ENCODE data around the gene KBTBD3. TPM values are rescaled to one million over a fixed set of nuclear protein-coding genes. Genes with fewer than 3 reads are reported as not detected.

The KBTBD3 gene
- total RNA-seq, 1 experiment from 2014 or later = 2.9 TPM

- CTCF ChIA-PET = interaction anchor here (0.5 kb wide), 1 partner anchor 689 kb away, joined by 3 read pairs; no protein-coding TSS in a partner anchor
- no TSS peak for BruUV-seq (replicated peaks)
- intact Hi-C loops (cut with micrococcal nuclease) = no loop called here
- no peak for DNase-seq (ENCODE audit: unreplicated experiment)
- H3K4me1 Mint-ChIP-seq (ENCODE audit: insufficient read depth, unreplicated experiment) = peaks cover 45% of the 10 kb centered on the region
- H3K4me3 Mint-ChIP-seq (ENCODE audit: unreplicated experiment) = no peak overlapping the region
- H3K9me3 Mint-ChIP-seq (ENCODE audit: unreplicated experiment) = no peaks in the 10 kb centered on the region
- H3K27me3 Mint-ChIP-seq (ENCODE audit: insufficient read depth, unreplicated experiment) = no peaks in the 10 kb centered on the region
- H3K36me3 Mint-ChIP-seq (ENCODE audit: insufficient read depth, unreplicated experiment) = peaks cover 29% of the 10 kb centered on the region
- no peak overlapping the region for H3K27ac Mint-ChIP-seq (ENCODE audit: low read depth, unreplicated experiment)
- TF ChIP-seq CTCF (IDR thresholded peaks at IDR 0.05; ENCODE audit: unreplicated experiment) = no peak
- POLR2A ChIA-PET = interaction anchor here (1.1 kb wide), 1 partner anchor 49 kb away, joined by 3 read pairs; no protein-coding TSS in a partner anchor
These were observed 60.1 kb downstream of the KBTBD3 start for GRCh38 chr11:106017093-106017492.

GRCh38 chr11:106015066-106015465, 62.1 kb downstream of the KBTBD3 start:
- TF ChIP-seq CTCF (IDR thresholded peaks at IDR 0.05; ENCODE audit: unreplicated experiment) = no peak
- BruUV-seq (replicated peaks) = no TSS peak
- H3K27me3 Mint-ChIP-seq (ENCODE audit: insufficient read depth, unreplicated experiment) = no peaks in the 10 kb centered on the region
- peaks cover 35% of the 10 kb centered on the region for H3K4me1 Mint-ChIP-seq (ENCODE audit: insufficient read depth, unreplicated experiment)
- CTCF ChIA-PET = no interaction called here
- no peak overlapping the region for H3K4me3 Mint-ChIP-seq (ENCODE audit: unreplicated experiment)
- POLR2A ChIA-PET = interaction anchor here (0.6 kb wide), 2 partner anchors 136 to 333 kb away, joined by 3 to 4 read pairs; no protein-coding TSS in a partner anchor
- no peak for DNase-seq (ENCODE audit: unreplicated experiment)
- no peaks in the 10 kb centered on the region for H3K9me3 Mint-ChIP-seq (ENCODE audit: unreplicated experiment)
- H3K27ac Mint-ChIP-seq (ENCODE audit: low read depth, unreplicated experiment) = no peak overlapping the region
- H3K36me3 Mint-ChIP-seq (ENCODE audit: insufficient read depth, unreplicated experiment) = peaks cover 37% of the 10 kb centered on the region
- intact Hi-C loops (cut with micrococcal nuclease) = no loop called here

GRCh38 chr11:106014620-106015019, 62.5 kb downstream of the KBTBD3 start:
- intact Hi-C loops (cut with micrococcal nuclease) = no loop called here
- CTCF ChIA-PET = no interaction called here

GRCh38 chr11:106014035-106014434, 63.1 kb downstream of the KBTBD3 start:
- Mint-ChIP-seq H3K4me3 (ENCODE audit: unreplicated experiment) (no peak overlapping the region), H3K4me1 (ENCODE audit: insufficient read depth, unreplicated experiment) (peaks cover 25% of the 10 kb centered on the region), H3K27ac (ENCODE audit: low read depth, unreplicated experiment) (no peak overlapping the region), H3K27me3 (ENCODE audit: insufficient read depth, unreplicated experiment) (no peaks in the 10 kb centered on the region), H3K36me3 (ENCODE audit: insufficient read depth, unreplicated experiment) (peaks cover 40% of the 10 kb centered on the region), H3K9me3 (ENCODE audit: unreplicated experiment) (no peaks in the 10 kb centered on the region)
- POLR2A ChIA-PET = interaction anchor here (0.6 kb wide), 1 partner anchor 1559 kb away, joined by 3 read pairs; no protein-coding TSS in a partner anchor
- no peak for DNase-seq (ENCODE audit: unreplicated experiment)
- TF ChIP-seq CTCF (IDR thresholded peaks at IDR 0.05; ENCODE audit: unreplicated experiment) = no peak
- CTCF ChIA-PET = interaction anchor here (0.6 kb wide), 1 partner anchor 33 kb away, joined by 3 read pairs; no protein-coding TSS in a partner anchor
- intact Hi-C loops (cut with micrococcal nuclease) = no loop called here
- BruUV-seq (replicated peaks) = no TSS peak

More at GRCh38 chr11:106014620-106015019, 62.5 kb downstream of the KBTBD3 start:
- TF ChIP-seq CTCF (IDR thresholded peaks at IDR 0.05; ENCODE audit: unreplicated experiment) = no peak
- H3K27ac Mint-ChIP-seq (ENCODE audit: low read depth, unreplicated experiment) = no peak overlapping the region
- H3K36me3 Mint-ChIP-seq (ENCODE audit: insufficient read depth, unreplicated experiment) = peaks cover 37% of the 10 kb centered on the region
- no peaks in the 10 kb centered on the region for H3K27me3 Mint-ChIP-seq (ENCODE audit: insufficient read depth, unreplicated experiment)
- no peaks in the 10 kb centered on the region for H3K9me3 Mint-ChIP-seq (ENCODE audit: unreplicated experiment)
- no peak overlapping the region for H3K4me3 Mint-ChIP-seq (ENCODE audit: unreplicated experiment)
- no peak for DNase-seq (ENCODE audit: unreplicated experiment)
- BruUV-seq (replicated peaks) = no TSS peak
- POLR2A ChIA-PET = interaction anchor here (0.6 kb wide), 1 partner anchor 1560 kb away, joined by 3 read pairs; no protein-coding TSS in a partner anchor
- peaks cover 31% of the 10 kb centered on the region for H3K4me1 Mint-ChIP-seq (ENCODE audit: insufficient read depth, unreplicated experiment)
